A673 (cell line): ENCODE results near the gene HNRNPA2B1.

Source experiments
- CTCF ChIP-seq: fragments of 300-800, 200-600 bp; sonication (generic); conservative IDR thresholded peaks from 2 replicates; pipeline ENCODE4 v1.5.1; 2017; ENCODE audit warnings: low read depth, mild to moderate bottlenecking, antibody characterized with exemption, low read length, moderate library complexity, mixed read lengths
- EZH2 ChIP-seq: fragments of 200-600 bp; sonication (generic); IDR thresholded peaks from 2 replicates; pipeline ENCODE4 v1.6.1; 2017; ENCODE audit warnings: borderline replicate concordance, low read depth, mild to moderate bottlenecking, mixed read lengths, antibody characterized with exemption, low read length; ENCODE audit not compliant: poor library complexity, severe bottlenecking

DNA sequence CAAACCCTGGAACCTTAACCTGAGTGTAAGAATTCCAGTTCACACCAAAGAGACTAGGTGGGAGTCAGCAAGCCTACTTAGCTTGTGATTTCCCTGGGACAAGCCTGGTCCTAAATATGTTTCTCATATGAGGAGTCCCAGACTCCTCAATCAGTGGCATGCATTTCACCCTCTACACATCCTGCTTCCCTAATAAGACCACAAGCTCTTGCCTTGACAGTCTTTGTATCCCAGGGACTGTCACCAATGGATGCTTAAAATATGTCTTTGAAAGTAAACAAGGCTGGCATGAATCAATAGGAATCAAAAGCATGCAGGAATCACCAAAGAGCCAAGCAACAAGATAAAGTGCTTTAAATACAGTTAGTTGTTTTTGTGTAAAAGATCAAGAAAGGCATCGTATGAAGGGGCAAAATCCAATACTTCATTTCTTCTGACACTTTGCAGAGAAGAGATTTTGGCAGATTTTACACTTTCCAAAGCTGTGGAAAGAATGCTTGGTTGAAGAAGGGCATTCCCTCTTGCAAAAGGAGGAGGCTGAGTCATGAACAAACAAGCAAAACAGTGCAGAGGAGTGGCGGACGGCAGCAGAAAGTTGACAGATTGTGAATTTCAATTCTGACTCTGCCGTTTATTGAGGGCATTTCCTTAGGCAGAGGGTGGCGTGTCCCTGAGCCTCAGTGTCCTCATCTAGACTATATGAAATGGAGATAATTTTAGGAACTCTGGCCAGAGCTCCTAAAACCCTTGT is 57.1 kb downstream of the HNRNPA2B1 start:
- TF ChIP-seq CTCF (no peak), EZH2 (no peak)
